NCI-H1436 treated with DMSO at 0.1 percent for 48 hours (cell line): ENCODE data around the gene FRS2.

Experiments used
- DNase-seq: peaks from one replicate; lab custom pipeline; 2025; lab: John Stamatoyannopoulos, UW

Gene FRS2

DNA sequence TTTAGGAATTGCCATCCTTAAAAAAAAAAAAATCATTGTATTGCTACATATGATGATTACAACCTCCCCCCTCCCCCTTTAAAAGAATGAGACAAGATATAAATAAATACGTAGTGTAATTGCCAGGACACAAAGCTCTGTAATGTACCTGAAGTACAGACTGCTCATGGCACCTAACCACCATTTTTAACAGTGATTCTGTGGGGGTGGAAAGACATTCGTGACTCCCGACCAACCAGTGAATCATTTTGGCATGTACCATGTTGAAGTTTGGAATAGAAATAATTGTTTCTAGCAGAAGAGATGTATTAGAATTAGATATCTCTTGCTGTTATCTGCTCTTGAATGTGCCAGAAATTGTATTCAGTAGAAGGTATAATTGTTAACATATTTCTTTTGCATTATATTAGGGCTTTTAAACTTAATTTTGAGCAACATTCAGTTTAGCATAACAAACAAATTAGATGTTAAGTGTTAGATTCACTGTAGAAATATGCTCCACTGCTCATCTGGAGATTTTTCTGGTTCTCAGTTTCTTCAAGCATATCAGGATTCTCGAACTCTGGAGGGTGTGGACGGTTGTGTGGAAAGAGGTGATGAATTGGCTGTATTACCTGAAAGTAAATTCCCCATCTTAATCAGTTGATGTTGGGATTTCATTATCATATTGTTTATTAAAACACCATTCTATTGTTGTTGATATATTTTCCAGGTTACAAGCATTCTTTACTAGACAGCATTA lies 31.1 kb downstream of the FRS2 start:
- no peak for DNase-seq

DNA sequence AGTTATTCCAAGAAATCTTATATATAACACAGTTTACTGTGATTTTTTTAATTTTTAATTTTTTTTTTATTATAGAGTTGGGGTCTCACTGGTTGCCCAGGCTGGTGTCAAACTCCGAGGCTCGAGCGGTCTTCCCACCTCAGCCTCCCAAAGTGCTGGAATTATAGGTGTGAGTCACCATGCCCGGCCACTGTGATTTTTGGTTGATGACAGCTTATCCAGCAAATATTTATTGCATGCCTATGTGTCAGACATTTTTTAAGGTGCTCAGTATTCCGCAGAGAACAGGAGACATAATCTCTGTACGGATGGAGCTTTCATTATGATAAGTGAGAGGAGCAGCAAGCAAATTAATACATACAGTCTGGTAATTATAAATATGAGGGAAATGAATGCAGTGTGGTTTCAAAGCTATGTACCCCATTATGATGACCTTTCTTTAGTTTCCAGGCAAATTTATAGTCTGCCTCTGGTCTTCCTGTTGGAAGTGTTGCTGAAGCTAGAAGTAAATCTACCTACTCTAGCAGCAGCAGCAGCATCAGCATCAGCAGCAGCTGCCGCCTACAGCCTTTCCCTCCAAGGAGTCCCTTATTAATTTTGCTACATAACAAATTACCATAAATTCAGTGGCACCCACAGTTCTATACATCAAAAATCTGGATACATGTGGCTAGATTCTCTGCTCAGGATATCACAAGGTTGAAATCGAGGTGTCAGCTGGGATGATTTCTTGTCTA lies 32.3 kb downstream of the FRS2 start:
- no peak for DNase-seq

DNA sequence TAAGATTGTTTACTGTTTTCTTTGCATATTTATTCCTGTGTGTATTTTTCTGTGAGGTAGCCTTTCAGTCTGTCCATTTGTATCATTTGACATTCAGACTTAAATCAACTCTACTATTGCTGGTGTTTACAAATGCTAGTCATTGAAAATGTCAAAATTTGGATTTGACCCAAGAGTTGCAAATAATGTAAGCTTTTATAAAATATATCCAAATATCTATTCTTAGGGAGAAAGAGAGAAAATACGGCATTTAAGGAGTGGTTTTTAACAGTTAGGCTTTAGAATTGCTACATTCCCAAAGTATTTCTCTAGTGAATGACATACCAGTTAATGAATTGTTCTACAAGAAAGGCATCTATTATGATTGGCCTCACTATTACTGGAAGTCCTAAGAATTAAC lies 37.9 kb downstream of the FRS2 start:
- DNase-seq, result no peak

DNA sequence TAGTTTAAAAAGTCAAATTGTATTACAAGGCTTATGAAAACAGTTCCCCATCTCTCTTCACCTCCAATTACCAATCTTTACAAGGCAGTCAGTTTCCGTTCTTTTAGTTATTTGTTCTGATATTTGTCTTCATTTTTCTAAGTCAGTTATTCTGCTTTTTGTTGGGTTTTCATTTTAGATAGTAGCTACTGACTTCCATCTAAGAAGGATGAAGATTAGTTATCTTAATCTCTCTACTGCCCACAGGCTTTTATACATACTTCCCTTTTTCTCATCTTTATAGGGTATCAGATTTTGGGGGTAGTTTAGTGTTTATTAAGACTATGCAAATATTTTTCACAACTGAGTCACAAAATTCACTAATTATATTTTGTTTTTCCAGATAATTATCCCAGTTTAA lies 38.4 kb downstream of the FRS2 start:
- DNase-seq, result no peak

DNA sequence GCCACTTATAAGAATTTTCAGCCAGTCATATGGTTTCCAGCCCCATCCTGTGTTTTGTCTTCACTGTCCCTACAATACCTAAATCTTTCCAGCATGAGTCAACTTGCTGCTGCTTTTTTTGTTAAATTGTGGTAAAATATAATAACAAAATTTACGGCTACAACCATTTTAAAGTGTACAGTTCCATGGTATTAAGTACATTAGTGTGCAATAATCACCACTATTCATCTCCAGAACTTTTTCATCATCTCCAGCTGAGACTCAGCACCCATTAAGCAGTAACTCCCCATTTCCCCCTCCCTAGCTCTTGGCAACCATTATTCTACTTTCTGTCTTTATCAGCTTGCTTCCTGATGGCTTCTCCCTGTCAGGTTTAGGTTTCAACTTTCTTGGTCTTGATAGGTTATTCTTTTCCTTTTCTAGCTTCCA lies 39.1 kb downstream of the FRS2 start:
- DNase-seq, result no peak

DNA sequence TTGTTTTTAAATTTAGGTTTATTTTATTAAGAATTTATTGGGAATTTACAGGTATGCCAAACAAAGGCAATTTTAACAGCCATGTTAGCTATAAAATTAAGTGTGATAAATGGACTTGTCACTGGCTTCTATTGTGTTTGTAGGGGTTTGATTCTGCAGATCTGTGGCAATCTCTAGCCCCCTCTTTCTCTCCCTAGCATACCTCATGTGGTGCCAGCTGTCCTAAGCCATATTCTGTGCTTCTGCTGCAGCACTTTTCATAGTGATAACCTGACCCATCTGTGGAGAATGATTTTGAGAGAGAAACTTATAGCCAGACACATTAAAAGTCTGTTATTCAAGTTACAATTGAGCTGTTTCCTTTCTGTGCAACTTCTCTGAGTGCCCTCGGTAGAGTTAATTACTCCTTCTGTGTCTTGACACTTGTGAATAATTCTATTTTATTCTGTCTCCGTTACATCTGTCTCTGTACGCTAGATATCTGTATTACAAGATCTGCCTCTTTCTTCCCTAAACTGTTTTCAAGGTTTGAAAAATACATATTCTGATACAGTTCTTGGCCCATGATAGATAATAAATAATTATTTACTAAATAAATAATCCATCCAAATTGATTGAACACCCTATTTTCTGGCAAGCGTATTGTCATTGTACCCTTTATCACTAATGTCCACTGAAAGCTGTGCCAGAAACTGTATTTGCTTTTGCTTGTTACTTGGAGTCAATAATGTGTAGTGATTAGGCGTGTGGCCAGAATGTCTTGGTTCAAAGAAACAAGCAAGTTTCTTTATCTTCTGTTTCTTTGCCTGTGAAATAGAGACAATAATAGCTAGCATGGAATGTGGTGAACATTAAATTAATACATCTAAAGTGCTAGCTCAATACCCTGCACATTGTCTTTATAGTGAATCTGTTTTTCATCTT lies 40.0 kb downstream of the FRS2 start:
- DNase-seq, result no peak

DNA sequence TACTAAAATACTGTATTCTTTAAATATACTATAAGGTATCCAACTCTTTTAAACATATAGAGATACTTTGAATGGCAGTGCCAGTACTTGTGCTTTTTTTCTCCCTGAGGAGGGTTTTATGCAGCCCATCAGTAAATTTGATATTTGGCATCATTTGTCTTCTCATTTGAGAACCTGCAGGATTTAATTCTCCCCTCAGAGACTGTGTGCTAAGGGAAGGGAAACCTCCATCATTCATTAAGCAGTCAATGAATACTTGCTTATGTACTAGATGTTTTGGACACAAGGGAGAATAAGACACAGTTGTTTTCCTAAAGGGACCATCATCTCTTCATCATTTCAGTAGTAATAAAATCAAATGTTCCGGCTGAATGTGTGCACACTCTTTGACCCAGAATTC lies 40.8 kb downstream of the FRS2 start:
- no peak for DNase-seq

DNA sequence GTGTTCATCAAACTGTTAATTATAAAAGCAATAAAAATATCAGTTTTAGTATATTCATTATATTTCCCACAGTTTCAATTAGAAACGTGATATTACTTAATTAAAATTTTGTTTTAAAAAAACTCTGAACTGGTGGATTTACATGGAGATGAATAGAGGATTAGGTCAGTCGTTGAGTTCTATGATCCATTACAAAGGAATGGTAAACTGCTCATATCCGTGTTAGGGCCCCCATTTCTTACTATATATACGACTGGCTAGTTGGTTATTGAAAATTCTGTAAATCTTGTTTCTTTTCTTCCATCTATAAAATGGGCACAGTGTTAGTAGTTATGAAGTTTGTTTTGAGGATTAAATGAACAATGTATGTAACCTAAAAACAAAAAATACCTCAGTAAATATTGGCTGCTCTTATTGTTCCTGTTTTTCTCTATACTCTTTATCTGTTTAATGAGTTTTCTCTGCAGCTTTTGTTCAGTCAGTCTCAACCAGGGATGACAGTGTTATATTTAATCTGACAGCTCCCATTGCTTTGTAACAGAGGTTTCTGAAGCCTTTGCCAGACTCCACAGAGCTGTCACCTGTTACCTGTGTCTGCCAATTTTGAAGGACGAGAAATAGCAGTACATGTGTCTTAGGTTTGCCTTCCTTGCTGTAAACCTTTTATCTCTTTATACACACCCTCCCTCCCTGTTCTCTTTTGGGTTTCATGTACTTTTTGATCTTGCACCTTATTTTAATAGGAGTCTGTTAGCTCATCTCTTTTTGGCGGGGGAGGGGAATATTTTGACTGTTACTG lies 41.5 kb downstream of the FRS2 start:
- DNase-seq, result no peak

DNA sequence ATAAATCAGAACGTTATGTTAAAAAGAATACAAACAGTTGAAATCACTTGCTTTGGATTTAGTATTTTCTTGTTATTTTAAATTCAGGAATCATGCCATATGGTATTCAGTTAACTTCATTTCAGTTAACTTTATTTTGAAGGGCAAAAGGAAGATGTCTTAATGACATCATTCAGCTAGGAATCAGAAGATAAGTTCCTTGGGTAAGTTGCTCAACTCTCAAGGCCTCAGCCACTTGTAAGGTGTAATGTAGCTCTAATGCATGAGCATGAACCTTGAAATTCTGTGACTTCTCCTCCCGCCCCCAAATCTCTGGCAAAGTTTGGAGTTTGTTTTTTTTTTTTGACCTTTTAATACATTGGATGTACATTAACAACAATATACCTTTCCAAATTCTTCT lies 42.6 kb downstream of the FRS2 start:
- no peak for DNase-seq

DNA sequence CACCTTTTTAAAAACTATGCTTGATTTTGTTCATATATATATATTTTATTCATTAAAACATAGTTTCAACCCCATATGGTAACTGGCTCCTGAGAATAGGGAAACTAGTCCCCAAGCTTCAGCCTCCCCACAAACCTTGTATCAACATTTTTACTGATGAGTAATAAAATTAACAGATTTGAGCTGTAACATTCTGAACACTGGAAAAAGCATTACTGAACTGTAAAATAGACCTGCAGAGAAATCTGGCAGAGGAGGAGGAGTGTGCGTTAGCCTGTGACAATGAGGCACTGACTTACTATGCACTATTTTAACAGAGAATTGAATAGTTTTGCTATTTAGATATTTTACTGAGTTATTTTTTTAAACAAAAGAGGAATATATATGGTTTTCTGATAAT lies 43.1 kb downstream of the FRS2 start:
- DNase-seq, result no peak

DNA sequence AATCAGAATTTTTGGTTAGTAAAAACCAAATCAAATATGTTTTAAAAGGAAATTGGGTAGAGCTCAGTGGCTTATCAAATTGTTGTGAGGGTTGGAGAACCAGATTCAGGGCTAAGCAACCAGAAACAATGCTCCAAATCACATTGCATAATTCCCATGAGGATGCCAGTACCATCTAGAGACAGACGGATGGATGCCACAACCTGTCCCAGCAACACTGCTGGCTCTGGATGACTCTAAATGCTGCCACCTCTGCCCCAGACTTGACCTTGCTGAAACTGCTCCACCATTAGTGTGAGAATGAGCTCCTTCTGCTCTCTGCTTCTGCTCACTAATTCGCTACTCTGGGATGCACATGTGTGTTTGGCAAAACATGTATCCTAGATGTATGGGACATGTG lies 43.9 kb downstream of the FRS2 start:
- no peak for DNase-seq

DNA sequence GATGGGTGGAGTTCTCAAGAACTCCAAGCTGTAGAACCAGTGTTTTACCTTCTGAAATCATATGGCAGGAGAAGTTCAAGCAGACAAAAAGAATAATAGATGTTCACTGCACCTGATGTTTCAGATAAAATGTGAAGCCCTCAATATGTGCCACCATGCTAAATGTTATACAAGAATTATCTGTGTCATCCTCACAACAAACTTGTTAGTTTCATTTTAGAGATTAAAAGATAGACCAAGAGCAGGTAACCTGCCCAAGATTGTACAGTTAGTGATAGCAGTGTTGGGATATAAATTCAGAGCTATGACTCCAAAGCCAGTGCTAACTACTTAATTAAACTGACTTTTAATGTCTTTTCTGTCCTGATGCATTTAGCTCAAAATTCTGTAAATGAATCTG lies 44.7 kb downstream of the FRS2 start:
- no peak for DNase-seq

DNA sequence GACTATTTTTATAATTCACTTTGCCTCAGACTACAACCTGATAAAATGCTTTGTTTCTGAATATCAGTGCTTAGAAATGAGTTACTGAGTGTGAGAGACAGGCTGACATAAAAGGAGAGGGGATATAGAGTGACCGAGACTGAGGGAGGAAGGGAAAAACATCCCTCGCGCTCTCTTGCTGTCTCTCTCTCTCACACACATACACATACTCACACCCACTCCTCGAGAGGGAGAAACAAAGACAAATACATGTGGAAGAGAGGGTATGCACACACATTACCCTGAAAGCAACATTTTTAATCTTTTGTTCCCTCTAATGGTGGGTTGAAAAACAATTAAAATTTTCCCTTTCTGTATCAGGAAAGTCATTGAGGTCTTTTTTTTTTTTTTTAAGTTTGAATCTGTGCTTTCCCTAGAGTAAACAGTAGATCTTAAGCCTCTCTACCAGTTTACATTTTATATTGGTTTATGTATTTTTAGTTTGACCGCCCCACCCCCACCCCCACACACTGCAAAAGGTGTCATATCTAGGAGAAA lies 45.3 kb downstream of the FRS2 start:
- no peak for DNase-seq

DNA sequence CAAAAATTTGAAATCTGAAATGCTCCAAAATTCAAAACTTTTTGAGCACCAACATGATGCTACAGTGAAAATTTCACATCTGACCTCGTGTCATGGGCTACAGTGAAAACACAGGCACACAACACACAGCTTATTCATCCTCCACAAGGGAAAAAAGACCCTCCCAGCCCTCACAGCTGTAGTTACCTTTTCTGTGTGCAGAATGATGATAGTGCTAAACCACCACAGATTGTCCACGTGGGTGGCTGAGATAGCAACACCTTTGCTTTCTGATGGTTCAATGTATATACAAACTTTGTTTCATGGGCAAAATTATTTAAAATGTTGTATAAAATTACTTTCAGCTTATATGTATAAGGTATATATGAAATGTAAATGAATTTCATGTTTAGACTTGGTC lies 46.8 kb downstream of the FRS2 start:
- DNase-seq, result no peak

DNA sequence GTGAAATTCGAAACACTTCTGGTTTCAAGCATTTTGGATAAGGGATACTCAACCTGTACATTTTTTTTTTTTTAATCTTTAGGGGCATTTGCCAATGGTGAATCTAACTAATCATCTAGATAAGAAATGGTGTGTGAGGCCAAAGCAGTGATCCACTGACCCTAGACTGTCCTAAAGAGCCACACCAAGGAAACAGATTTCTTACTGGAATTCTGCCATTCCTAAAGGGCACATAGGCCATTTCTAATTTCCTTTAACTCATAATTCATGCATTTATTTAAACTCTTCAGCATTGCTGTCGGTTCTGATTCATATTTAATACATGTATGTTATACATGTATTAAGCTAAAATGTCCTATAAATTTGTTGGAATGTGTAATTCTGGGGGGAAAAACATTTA lies 47.2 kb downstream of the FRS2 start:
- no peak for DNase-seq

DNA sequence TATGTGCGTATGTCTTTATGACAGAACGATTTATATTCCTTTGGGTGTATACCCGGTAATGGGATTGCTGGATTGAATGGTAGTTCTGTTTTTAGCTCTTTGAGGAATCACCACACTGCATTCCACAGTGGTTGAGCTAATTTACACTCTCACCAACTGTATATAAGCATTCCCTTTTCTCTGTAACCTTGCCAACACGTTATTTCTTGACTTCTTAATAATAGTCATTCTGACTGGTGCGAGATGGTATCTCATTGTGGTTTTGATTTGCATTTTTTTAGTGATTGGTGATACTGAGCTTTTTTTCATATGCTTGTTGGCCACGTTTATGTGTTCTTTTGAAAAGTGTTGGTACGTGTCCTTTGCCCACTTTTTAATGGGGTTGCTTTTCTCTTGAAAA lies 49.7 kb downstream of the FRS2 start:
- no peak for DNase-seq

DNA sequence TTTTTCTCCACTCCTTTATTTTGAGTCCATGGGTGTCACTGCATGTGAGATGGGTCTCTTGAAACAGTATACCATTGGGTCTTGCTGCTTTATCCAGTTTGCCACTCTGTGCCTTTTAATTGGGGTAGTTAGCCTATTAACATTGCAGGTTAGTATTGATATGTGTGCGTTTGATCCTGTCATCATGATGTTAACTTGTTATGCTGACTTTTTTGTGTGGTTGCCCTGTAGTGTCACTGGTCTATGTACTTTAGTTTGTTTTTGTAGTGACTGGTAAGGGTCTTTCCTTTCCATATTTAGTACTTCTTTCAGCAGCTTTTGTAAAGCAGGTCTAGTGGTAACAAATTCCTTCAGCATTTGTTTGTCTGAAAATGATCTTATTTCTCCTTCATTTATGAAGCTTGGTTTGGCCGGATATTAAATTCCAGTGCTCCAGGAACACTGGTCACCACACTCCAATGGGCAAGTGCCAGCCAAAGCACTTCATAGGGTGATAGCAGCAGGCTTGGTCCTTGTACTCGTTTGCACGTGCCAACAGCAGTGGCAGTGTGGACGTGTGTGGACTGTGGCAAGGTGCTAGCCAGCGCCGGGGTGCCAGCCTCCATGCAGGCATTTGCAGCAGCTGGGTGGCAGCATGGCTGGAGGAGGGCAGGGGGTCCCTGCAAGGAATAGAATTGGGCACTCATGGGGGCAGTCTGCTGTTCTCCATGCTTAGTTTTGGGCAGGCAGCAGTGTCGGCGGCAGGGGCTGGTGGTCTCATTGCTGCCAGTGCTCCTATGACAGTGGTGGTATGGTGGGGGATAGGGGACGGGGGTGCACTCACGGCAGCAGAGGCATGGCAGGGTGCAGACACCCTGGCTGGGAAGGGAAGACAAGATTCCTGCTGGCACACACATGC lies 53.5 kb downstream of the FRS2 start:
- no peak for DNase-seq

DNA sequence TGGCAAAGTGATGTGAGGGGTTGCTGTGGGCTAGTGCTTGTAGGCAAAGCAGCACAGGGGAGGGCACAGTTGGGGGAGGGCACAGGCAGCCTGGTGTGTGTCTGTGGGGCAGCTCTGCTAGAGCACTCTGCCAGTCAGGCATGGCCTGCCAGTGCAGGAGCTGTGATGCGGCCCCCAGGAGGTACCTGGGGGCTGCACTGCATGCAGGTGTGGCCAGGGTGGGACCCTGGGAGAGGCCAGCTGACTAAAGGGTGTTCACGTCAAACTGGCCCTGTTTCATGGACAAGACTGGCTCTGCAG lies 54.1 kb downstream of the FRS2 start:
- no peak for DNase-seq

DNA sequence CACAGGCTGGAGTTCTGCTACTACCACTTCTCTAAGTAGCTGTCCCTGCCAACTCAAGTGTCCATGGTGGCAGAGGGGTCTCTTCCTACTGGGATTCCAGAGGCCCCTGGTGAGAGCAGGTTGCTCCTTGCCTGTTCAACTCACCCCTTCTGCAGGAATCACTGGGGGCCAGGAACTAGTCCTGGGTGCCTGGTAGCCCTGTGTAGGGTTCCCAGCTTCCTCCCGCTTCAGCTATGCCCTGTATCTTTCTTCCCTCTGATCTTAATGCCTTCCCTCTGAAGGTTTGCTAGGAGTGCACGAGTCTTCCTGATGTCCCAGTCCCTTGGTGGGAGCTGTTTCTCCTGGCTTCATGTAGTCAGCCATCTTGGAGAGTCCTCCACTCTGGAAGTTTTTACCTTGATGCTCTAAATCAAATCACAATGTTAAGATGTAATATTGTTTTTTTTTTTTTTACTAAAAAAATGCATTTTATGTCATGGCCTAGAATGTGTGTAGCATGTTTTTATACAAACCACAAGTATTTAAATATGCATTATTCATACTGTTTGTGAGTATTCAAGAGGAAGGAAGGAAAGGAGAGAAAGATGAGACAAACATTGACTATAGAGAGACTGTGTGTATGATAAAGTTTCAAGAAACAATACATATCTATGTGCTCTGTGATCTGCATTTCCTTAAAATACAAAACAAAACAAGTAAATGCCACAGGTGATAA lies 54.7 kb downstream of the FRS2 start:
- DNase-seq, result no peak
